Kidney (tissue), 14 donors: ENCODE measurements around the gene HLF. TPM values are rescaled to one million over a fixed set of nuclear protein-coding genes. Genes with fewer than 3 reads are reported as not detected.

ENCODE experiments used
- DNase-seq, 5 donors: peaks; one replicate each; pipeline ENCODE4 v3.0.0-alpha.2; 2013 to 2020
- FAIRE-seq: peaks from 2 replicates; lab custom pipeline; 2012; peaks lifted over from hg19 to GRCh38; lab: Jason Lieb, UNC
- H3K27ac ChIP-seq, 2 donors: one replicate each; pipeline ENCODE4 v1.7.0; 2013; ENCODE audit warnings: low read depth in 2 of 2, low read length in 2 of 2, inconsistent platforms in 1 of 2
- H3K27me3 ChIP-seq: one replicate; pipeline ENCODE4 v1.7.1; 2013; ENCODE audit warnings: low read length, inconsistent platforms; ENCODE audit not compliant: control insufficient read depth, insufficient read depth
- H3K36me3 ChIP-seq, 3 donors: one replicate each; pipeline versions ENCODE4 v1.7.0 to v1.7.1; 2013; ENCODE audit warnings: low read length in 3 of 3, control low read depth in 1 of 3, inconsistent platforms in 1 of 3; ENCODE audit not compliant: insufficient read depth in 3 of 3, control insufficient read depth in 2 of 3
- H3K4me1 ChIP-seq, 3 donors: one replicate each; pipeline versions ENCODE4 v1.7.0 to v1.7.1; 2013; ENCODE audit warnings: low read length in 3 of 3, inconsistent platforms in 1 of 3, low read depth in 1 of 3; ENCODE audit not compliant: control insufficient read depth in 2 of 3, insufficient read depth in 2 of 3
- H3K4me3 ChIP-seq, 3 donors: one replicate each; pipeline versions ENCODE4 v1.7.0 to v1.8.1; 2013; ENCODE audit warnings: low read length in 3 of 3, control low read depth in 1 of 3, inconsistent platforms in 1 of 3
- H3K9ac ChIP-seq, 3 donors: one replicate each; pipeline versions ENCODE4 v1.7.0 to v1.7.1; 2013; ENCODE audit warnings: low read length in 3 of 3, control low read depth in 1 of 3, inconsistent platforms in 1 of 3
- H3K9me3 ChIP-seq, 3 donors: one replicate each; pipeline versions ENCODE4 v1.7.0 to v1.7.1; 2013; ENCODE audit warnings: low read length in 3 of 3, control low read depth in 1 of 3, inconsistent platforms in 1 of 3; ENCODE audit not compliant: control insufficient read depth in 2 of 3, insufficient read depth in 1 of 3
- CTCF ChIP-seq: IDR thresholded peaks from 3 replicates; pipeline ENCODE4 v1.5.1; 2012; ENCODE audit warnings: mild to moderate bottlenecking, moderate library complexity, borderline replicate concordance; ENCODE audit not compliant: insufficient read depth; ENCODE audit errors: extremely low read depth
- intact Hi-C: fragments of 100-400 bp; cut with DNase I; formaldehyde crosslinking; loops from one replicate; pipeline ENCODE4 v1.11.1; 2022
- polyA plus RNA-seq: library from polyadenylated mRNA; stranded (reverse); fragments of 350-450 nt; fragmentation: Illumina TruSeq; extraction: RNeasy Lipid Tissue Mini Kit (QIAGEN cat#74804); gene quantifications from one replicate; pipeline ENCODE4 v1.2.3, GENCODE V29; 2014; ENCODE audit warnings: low read depth, low replicate concordance; ENCODE audit not compliant: insufficient read depth
- total RNA-seq: library from RNA; stranded (reverse); fragmentation: NEBNext Ultra II Directional; extraction: Animal tissue kit (Norgen Biotek cat#: 25700); gene quantifications from one replicate; pipeline ENCODE4 v1.2.1, GENCODE V29; 2021
- donor health status: control.
- donor health status: control.
- donor health status: control.
- donor health status: control.
- donor health status: control.
- donor health status: DM: yes; HTN: yes; CAD: no.
- donor health status: Normal renal cell carcinoma (clear cell type).

Gene HLF
- total and polyA plus RNA-seq, 2 donors from 2014 or later: 9.1 to 38.4 TPM

- DNase-seq (no peak), FAIRE-seq (no peak)
- H3K4me3 ChIP-seq: no peak overlapping the region
- H3K27me3 ChIP-seq: no peaks in the 10 kb centered on the region
- no peak for TF ChIP-seq CTCF
- H3K36me3 ChIP-seq: peaks cover 3 to 7% (median 3%) of the 10 kb centered on the region in 3 donors
- peak overlapping the region in 1 of 2 donors; percentile 48 for H3K27ac ChIP-seq
- H3K9ac ChIP-seq: no peak overlapping the region
- intact Hi-C loops: no loop called here
- peaks cover 0 to 47% (median 24%) of the 10 kb centered on the region in 3 donors for H3K4me1 ChIP-seq
- H3K9me3 ChIP-seq: no peaks in the 10 kb centered on the region
These were observed 11.4 kb downstream of the HLF start for GRCh38 chr17:55275894-55276804.

DNA sequence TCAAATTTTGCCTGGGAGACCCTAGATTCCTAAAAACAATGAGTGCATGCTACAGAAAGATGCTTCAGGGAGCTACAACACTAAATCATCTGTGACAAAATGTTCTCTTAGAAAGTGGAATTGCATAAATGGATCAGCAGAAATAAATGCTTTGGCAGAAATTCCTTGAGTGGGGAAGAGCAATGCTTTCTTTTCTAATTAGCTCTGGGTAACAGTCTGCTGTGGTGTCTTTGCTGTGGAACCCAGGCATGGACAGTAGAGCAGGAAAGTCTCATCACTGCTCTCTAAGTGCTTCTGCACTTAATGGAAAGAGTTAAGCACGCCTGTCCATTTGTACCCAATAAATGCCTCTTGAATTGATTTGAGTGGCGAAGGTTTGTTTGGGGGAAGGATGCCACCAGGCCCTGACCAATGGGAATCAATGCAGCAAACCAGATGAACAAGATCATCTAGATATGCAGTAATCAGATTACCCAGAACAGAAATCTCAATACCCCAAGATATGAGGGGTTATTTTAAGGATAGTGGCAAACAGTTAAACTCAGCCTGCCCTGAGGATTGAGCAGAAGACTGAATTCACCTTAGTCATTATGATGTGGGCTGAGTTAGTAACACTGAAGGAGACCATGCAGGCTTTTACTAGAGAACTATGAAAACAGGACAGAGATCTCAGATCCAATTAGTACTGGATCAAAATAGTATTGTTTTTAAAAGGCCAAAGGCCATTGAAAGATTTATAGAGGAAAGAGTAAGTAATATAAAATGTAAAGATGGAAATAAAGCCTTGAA, 13.6 kb downstream of the HLF start:
- peaks cover 3 to 7% (median 3%) of the 10 kb centered on the region in 3 donors for H3K36me3 ChIP-seq
- no peak overlapping the region for H3K9ac ChIP-seq
- peaks cover 0 to 45% (median 28%) of the 10 kb centered on the region in 3 donors for H3K4me1 ChIP-seq
- H3K27ac ChIP-seq: peak overlapping the region; percentile 36 to 54
- no peak overlapping the region for H3K4me3 ChIP-seq
- DNase-seq (no peak), FAIRE-seq (no peak)
- no peaks in the 10 kb centered on the region for H3K9me3 ChIP-seq
- intact Hi-C loops: no loop called here
- no peaks in the 10 kb centered on the region for H3K27me3 ChIP-seq
- no peak for TF ChIP-seq CTCF

- H3K9me3 ChIP-seq: no peaks in the 10 kb centered on the region
- DNase-seq (no peak), FAIRE-seq (no peak)
- no peaks in the 10 kb centered on the region for H3K27me3 ChIP-seq
- peaks cover 0 to 45% (median 31%) of the 10 kb centered on the region in 3 donors for H3K4me1 ChIP-seq
- no peak overlapping the region for H3K9ac ChIP-seq
- no peak for TF ChIP-seq CTCF
- peaks cover 3 to 7% (median 3%) of the 10 kb centered on the region in 3 donors for H3K36me3 ChIP-seq
- no peak overlapping the region for H3K27ac ChIP-seq
- no peak overlapping the region for H3K4me3 ChIP-seq
- intact Hi-C loops: no loop called here
These were observed 14.4 kb downstream of the HLF start for GRCh38 chr17:55279203-55279602.
